Colonic mucosa (tissue), 4 donors: ENCODE data around the gene UQCRHL. TPM values are rescaled to one million over a fixed set of nuclear protein-coding genes. Genes with fewer than 3 reads are reported as not detected.
A peak's percentile ranks its signal among the peaks of the same experiment; 100 is the strongest.

Experiments
- DNase-seq: peaks from one replicate; pipeline ENCODE4 v3.0.0-alpha.2; 2020
- H3K27ac ChIP-seq: fragments of 200-600 bp; one replicate; pipeline ENCODE4 v1.8.0; 2021
- H3K27me3 ChIP-seq: fragments of 200-600 bp; one replicate; pipeline ENCODE4 v1.8.0; 2021
- H3K36me3 ChIP-seq: fragments of 200-600 bp; one replicate; pipeline ENCODE4 v1.8.0; 2021
- H3K4me1 ChIP-seq: fragments of 200-600 bp; one replicate; pipeline ENCODE4 v1.8.0; 2021; ENCODE audit warnings: mild to moderate bottlenecking
- H3K4me3 ChIP-seq: fragments of 200-600 bp; one replicate; pipeline ENCODE4 v1.8.0; 2021
- H3K9ac ChIP-seq, 2 donors: one replicate each; pipeline ENCODE4 v1.7.0; 2013; ENCODE audit warnings: control low read depth in 2 of 2, low read depth in 2 of 2, low read length in 2 of 2
- H3K9me3 ChIP-seq: fragments of 200-600 bp; one replicate; pipeline ENCODE4 v1.8.0; 2021
- CTCF ChIP-seq: fragments of 200-600 bp; IDR thresholded peaks from one replicate; pipeline ENCODE4 v1.8.0; 2022; ENCODE audit warnings: antibody characterized with exemption, mild to moderate bottlenecking
- intact Hi-C: fragments of 100-400 bp; cut with DNase I; formaldehyde crosslinking; loops from one replicate; pipeline ENCODE4 v1.14.1; 2022
- total RNA-seq, 2 donors: library from RNA; stranded (reverse); fragmentation: NEBNext Ultra II Directional in 1 of 2; extraction: Animal tissue kit (Norgen Biotek cat#: 25700) in 1 of 2; gene quantifications; one replicate each; pipeline ENCODE4 v1.2.1, GENCODE V29; 2021
- donor health status: healthy.
- donor health status: DM: no; HTN: no; CAD: no.
- donor health status: DM: no; HTN: no; CAD: no.

UQCRHL gene
- total RNA-seq, 2 donors from 2014 or later, result 2.4 to 3.2 TPM

GRCh38 chr1:15761366-15762128, 45.9 kb downstream of the UQCRHL start:
- no peaks in the 10 kb centered on the region for H3K9me3 ChIP-seq
- no peak overlapping the region for H3K4me3 ChIP-seq
- no peak overlapping the region for H3K9ac ChIP-seq
- H3K4me1 ChIP-seq, result peaks cover 15% of the 10 kb centered on the region
- intact Hi-C loops, result no loop called here
- peak overlapping the region; percentile 51 for H3K27ac ChIP-seq
- H3K36me3 ChIP-seq, result no peaks in the 10 kb centered on the region
- no peaks in the 10 kb centered on the region for H3K27me3 ChIP-seq
- TF ChIP-seq CTCF, result no peak
- no peak for DNase-seq

GRCh38 chr1:15760520-15761211, 46.8 kb downstream of the UQCRHL start:
- peak overlapping the region in 1 of 2 donors; percentile 30 for H3K9ac ChIP-seq
- intact Hi-C loops, result no loop called here
- H3K36me3 ChIP-seq, result no peaks in the 10 kb centered on the region
- no peaks in the 10 kb centered on the region for H3K27me3 ChIP-seq
- no peaks in the 10 kb centered on the region for H3K9me3 ChIP-seq
- peak overlapping the region; percentile 51 for H3K27ac ChIP-seq
- no peak overlapping the region for H3K4me3 ChIP-seq
- peak; percentile 36 for DNase-seq
- TF ChIP-seq CTCF, result no peak
- peaks cover 15% of the 10 kb centered on the region for H3K4me1 ChIP-seq

GRCh38 chr1:15758953-15759661, 48.3 kb downstream of the UQCRHL start:
- Histone ChIP-seq H3K27ac (peak overlapping the region; percentile 54), H3K4me1 (peaks cover 5% of the 10 kb centered on the region), H3K4me3 (peak overlapping the region; percentile 65), H3K9ac (peak overlapping the region; percentile 81), H3K9me3 (no peaks in the 10 kb centered on the region), H3K27me3 (no peaks in the 10 kb centered on the region), H3K36me3 (no peaks in the 10 kb centered on the region)
- no peak for TF ChIP-seq CTCF
- intact Hi-C loops, result no loop called here
- DNase-seq, result no peak

- Histone ChIP-seq H3K4me3 (peak within 1 kb of the TSS; percentile 65), H3K9ac (peak within 1 kb of the TSS; percentile 81 to 86), H3K9me3 (no peaks in the 10 kb centered on the region), H3K27ac (peak within 1 kb of the TSS; percentile 76), H3K36me3 (no peaks in the 10 kb centered on the region), H3K27me3 (no peaks in the 10 kb centered on the region), H3K4me1 (no peaks in the 10 kb centered on the region)
- DNase-seq, result no peak
- intact Hi-C loops, result no loop called here
- no peak for TF ChIP-seq CTCF
Measured at GRCh38 chr1:15758343-15758931, 49.0 kb downstream of the UQCRHL start, which contains the start of gene FBLIM1. TSS of gene FBLIM1 (plus strand) at chr1:15758795. CDS start at chr1:15764984, 6,189 bp downstream.
